GM19043 (cell line): ENCODE data around the gene PDPN.
"Not testable (repeated sequence)": the region's sequence is repeated elsewhere in the genome, so short reads cannot be mapped to it uniquely, and the experiment has no call there.

Source experiments
- ATAC-seq: cut with Tn5 transposase; IDR thresholded peaks from one replicate; pipeline ENCODE4 v1.9.1; 2021; ENCODE audit warnings: low read depth; ENCODE audit not compliant: unreplicated experiment

Gene PDPN

GRCh38 chr1:13583595-13583965, at the start of gene PDPN:
PDPN (plus strand) TSS chr1:13583832; CDS start chr1:13584034, 202 bp downstream.
- ATAC-seq, result no peak

DNA sequence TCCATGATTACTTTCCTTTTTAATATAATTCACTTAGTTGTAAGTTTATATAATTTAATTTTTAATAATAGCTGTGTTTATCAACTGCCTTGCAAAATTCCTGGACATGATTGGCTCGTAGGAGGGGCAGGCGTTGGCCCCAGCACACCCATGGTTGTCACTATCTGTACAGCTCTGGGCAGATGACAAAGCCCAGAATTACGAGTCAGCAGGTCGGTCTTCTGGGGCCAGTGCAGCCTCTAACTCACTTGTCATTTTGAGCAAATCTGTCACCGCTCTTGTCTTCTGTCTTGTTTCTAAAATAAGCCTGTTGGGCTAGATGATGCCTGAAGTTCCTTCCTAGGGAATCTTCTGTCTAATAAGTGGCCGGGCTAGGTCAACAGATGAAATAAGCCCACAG, 48.4 kb upstream of the PDPN start:
- no peak for ATAC-seq

DNA sequence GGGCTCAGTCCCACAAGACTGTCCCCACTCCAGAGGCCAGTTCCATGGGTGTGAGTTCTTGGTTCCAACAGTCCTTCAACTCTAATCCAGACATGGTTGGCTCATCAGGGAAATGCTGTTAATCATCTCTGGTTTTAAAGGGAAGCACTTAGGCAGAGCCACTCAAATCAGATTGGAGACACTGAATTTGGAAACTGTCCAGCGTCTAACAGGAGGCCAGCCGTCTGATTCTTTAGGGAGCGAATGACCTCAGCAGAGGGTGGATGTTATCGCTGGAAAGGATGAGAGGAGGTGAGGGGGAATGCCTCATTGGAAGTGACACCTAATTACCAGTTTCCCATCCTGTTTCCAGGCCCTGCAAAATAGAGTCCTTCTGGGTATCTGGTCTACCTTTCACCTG, 47.1 kb upstream of the PDPN start:
- ATAC-seq, result no peak

GRCh38 chr1:13538832-13539231, 44.8 kb upstream of the PDPN start:
- ATAC-seq, result no peak

DNA sequence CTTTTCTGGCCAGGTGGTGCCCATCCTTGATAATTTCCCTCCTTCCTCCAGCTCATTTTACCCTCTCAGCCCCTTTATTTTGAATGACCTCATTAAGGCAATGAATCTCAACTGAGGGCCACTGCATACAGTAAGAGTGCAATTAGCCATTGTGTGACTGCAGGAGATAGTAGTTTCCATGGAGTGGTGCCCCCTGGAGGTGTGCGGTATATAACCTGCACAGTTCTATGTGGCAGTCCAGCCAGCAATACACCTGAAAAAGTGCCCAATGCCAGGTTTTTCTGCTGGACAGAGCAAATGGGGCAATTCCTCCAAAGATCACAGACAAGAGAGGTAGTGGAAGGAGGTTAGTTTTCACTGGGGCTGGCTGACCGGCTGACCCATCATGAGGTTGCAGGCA, 43.9 kb upstream of the PDPN start:
- no peak for ATAC-seq

DNA sequence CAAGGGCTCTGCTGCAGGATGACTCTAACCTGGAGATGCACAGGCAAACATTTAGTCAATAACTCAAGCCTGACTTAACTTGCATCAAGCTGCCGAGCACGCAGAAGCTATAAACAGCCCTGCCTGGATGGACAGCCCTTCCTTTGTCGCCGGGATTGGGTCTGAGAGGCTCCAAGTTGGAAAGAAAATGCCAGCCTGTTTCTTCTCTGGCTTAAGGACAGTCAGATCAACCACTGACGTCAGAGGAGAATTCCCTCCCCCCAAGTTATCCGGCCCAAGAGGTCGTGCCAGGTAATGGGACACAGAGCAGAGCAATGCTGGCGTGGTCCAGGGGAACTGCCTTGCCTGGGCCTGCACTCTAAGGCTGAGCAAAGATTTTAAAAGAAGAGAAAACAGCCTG, 42.8 kb upstream of the PDPN start:
- ATAC-seq, result no peak

GRCh38 chr1:13541435-13542215, 42.0 kb upstream of the PDPN start:
- ATAC-seq, result no peak

- ATAC-seq, result no peak
These were observed 40.0 kb upstream of the PDPN start for GRCh38 chr1:13543451-13544220.

DNA sequence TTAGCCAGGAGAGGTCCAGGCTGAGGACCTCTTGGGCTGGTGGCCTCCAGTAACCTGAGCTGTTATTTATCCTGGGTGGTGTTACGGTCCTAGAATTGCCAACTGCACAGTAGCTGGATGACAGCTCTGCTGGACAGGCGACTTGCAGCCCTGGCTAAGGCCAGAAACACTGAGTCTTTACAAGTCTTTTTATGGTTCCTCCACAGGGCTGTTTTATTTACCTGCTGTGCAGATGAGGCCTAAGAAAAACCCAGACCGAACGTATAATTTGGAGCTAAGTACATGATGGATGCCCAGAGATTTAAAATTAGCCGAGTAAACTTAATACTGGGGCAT, 39.4 kb upstream of the PDPN start:
- ATAC-seq, result no peak

DNA sequence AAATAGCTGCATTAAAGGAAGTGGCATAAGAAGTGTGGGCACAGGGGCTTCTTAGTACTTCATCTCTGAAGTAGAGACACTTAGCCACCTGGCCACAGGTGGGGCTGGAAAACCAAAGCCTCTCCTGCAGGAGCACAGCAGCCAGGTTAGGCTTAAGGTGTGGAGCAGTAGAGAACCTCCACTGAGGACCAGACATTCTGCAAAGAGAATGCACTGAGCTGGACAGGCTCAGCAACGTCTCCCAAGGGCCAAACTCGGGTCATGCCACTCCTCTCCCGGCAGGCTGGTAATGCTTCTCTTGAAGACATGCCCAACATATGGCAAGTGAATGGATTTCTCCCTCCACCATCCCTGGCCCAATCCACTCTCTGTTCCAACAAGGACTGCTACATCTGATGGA, 36.8 kb upstream of the PDPN start:
- no peak for ATAC-seq

DNA sequence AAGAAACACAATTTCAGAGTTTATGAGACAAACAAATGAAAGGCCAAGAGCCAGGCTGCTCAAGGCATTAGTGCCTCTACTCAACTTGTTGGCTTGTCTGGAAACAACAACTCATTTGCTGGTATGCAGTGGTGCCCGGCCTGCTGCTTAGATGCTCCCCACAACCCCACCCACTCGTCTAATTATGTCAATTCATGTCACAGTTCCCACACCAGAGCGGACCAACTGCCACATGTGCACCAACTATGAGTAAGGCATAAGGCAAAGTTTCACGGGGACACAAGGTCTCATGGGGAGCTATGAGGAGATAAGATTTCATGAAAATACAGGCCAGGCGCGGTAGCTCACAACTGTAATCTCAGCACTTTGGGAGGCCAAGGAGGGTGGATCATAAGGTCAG, 35.4 kb upstream of the PDPN start:
- ATAC-seq, result no peak

GRCh38 chr1:13549021-13549420, 34.6 kb upstream of the PDPN start:
- ATAC-seq, result no peak

DNA sequence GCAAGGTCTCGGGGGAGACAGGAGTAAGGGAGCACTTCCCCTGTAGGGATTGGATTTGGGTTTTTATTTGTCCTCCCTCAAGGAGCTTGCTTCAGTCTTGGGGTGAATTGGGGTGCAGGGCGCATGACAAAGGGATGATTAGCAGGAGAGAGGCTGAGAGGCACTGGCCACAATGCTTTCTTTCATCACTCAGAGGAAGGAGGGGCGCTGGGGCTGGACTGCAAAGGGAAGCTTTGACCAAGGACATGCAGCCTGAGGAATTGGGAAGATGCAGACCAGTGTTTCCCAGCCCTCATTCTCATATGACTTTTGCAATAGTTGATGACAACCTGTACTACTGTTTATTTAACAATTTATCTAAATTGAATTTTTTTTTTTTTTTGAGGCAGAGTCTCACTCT, 34.1 kb upstream of the PDPN start:
- ATAC-seq, result no peak

DNA sequence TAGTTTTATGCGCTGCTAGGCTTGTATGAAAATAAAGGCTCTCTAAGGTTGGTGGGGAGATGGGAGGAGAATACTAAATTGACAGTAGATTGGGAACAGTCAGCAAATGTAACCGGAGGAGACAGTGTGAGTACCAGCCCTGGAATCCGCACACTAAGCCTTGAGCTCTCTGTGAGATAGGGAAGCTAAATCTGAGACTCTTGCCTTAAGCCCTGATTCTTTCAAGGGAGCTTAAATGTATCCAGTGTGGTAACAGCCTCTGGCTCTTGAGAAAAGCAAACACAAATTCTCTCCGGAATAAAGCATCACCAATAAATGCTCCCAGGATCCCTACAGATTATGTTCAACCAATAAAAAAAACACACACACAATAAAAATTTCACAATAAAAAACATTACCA, 33.0 kb upstream of the PDPN start:
- no peak for ATAC-seq

GRCh38 chr1:13554798-13555197, 28.8 kb upstream of the PDPN start:
- ATAC-seq, result no peak

- no peak for ATAC-seq
These were observed 27.3 kb upstream of the PDPN start for GRCh38 chr1:13556224-13556764.

DNA sequence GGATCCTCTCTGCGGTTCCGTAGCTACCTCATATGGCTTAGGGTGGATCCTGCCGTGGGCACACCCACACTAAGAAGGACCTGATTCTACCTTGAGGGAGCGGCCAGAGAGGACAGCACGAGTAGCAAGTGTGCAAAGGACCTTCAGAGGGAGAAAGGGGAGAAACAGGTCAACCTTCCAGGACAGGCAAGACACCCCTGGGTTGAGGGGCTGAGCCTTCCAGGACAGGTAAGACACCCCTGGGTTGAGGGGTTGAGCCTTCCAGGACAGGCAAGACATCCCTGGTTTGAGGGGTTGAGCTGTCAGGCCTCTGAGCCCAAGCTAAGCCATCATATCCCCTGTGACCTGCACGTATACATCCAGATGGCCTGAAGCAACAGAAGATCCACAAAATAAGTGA, 23.1 kb upstream of the PDPN start:
- ATAC-seq, result no peak

DNA sequence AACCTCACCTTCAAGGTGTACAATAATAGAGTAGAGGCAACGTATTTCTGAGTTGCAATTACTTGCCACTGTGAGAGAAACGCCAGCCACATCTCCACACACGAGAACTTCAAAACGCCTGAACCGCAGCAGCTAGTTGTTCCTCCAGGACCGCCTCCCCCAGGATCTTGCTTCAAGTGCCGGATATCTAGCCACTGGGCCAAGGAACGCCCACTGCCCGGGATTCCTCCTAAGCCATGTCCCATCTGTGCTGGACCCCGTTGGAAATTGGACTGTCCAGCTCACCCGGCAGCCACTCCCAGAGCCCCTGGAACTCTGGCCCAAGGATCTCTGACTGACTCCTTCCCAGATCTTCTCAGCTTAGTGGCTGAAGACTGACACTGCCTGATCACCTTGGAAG, 20.7 kb upstream of the PDPN start:
- not testable (repeated sequence) for ATAC-seq

DNA sequence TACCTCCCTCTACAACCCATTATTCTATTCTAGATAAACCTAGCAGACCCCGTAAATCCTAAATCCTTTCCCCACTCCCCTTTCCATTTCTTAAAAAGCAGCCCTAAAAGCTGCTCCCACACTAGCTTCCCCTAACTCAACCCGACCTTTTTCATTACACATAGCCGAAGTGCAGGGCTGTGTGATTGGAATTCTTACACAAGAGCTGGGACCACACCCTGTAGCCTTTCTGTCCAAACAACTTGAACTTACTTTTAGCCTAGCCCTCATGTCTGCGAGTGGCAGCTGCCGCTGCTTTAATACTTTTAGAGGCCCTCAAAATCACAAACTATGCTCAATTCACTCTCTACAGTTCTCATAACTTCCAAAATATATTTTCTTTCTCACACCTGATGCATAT, 19.6 kb upstream of the PDPN start:
- ATAC-seq, result no peak

DNA sequence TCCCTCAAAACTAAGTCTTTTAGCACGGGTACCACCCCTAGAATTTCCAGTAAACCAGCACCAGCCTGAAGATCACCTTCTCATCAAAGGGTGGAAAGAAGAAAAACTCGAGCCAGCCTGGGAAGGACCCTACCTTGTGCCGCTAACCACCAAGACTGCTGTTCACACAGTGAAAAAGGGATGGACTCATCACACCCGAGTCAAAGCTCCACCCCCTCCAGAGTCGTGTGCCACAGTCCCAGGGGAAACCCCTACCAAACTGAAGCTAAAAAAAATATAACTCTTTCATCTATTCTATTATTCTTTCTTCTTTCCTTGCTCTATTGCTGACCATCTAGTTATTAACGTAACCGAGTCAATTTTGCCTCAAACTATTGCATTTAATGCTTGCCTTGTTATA, 13.2 kb upstream of the PDPN start:
- not testable (repeated sequence) for ATAC-seq

GRCh38 chr1:13570924-13571323, 12.7 kb upstream of the PDPN start:
- ATAC-seq, result no peak

- no peak for ATAC-seq
These were observed 10.0 kb upstream of the PDPN start for GRCh38 chr1:13573586-13573985.
